IPS-NIHi7 (cell line): ENCODE measurements around the gene POGK.
A peak's percentile ranks its signal among the peaks of the same experiment; 100 is the strongest.
"Not testable (repeated sequence)": the region's sequence is repeated elsewhere in the genome, so short reads cannot be mapped to it uniquely, and the experiment has no call there.

ENCODE experiments used
- DNase-seq: peaks from one replicate; pipeline ENCODE4 v3.0.0; 2012; ENCODE audit warnings: mixed read lengths; ENCODE audit errors: extremely low spot score

The POGK gene

GRCh38 chr1:166838766-166839599 is at the start of gene POGK:
Gene POGK, plus strand, starts transcription at chr1:166839475. Its CDS starts 1,482 bp downstream, at chr1:166840957.
- DNase-seq: peak; percentile 94

GRCh38 chr1:166796620-166797236 is 42.5 kb upstream of the POGK start:
- no peak for DNase-seq

- DNase-seq: no peak
These were observed 30.3 kb upstream of the POGK start for GRCh38 chr1:166808952-166809351.

GRCh38 chr1:166811691-166812090 is 27.6 kb upstream of the POGK start:
- DNase-seq: no peak

- DNase-seq: no peak
These were observed 25.6 kb upstream of the POGK start for GRCh38 chr1:166813508-166814223.

- no peak for DNase-seq
These were observed 24.7 kb upstream of the POGK start for GRCh38 chr1:166814611-166815010.

GRCh38 chr1:166819974-166820373 is 19.3 kb upstream of the POGK start:
- DNase-seq: no peak

- DNase-seq: peak; percentile 63
These were observed 16.9 kb upstream of the POGK start for GRCh38 chr1:166822385-166822784.

- no peak for DNase-seq
These were observed 11.8 kb upstream of the POGK start for GRCh38 chr1:166827426-166827825.

GRCh38 chr1:166829762-166830161 is 9.5 kb upstream of the POGK start:
- DNase-seq: not testable (repeated sequence)

GRCh38 chr1:166836733-166837132 is 2.5 kb upstream of the POGK start:
- no peak for DNase-seq

GRCh38 chr1:166839600-166840308 is 479 bp downstream of the POGK start:
- DNase-seq: peak; percentile 66

- DNase-seq: no peak
These were observed 1.3 kb downstream of the POGK start for GRCh38 chr1:166840309-166841274.

GRCh38 chr1:166843322-166843721 is 4.0 kb downstream of the POGK start:
- DNase-seq: no peak

GRCh38 chr1:166843769-166844596 is 4.7 kb downstream of the POGK start:
- DNase-seq: no peak

GRCh38 chr1:166844791-166845190 is 5.5 kb downstream of the POGK start:
- DNase-seq: no peak

GRCh38 chr1:166848193-166848592 is 8.9 kb downstream of the POGK start:
- DNase-seq: no peak

- DNase-seq: no peak
These were observed 9.9 kb downstream of the POGK start for GRCh38 chr1:166849135-166849534.

GRCh38 chr1:166852918-166853317 is 13.6 kb downstream of the POGK start:
- DNase-seq: no peak

- no peak for DNase-seq
These were observed 16.3 kb downstream of the POGK start for GRCh38 chr1:166855558-166855957.
